H9 (cell line): ENCODE data around the gene MUC5AC. TPM values are rescaled to one million over a fixed set of nuclear protein-coding genes. Genes with fewer than 3 reads are reported as not detected.
"Not testable (repeated sequence)": the region's sequence is repeated elsewhere in the genome, so short reads cannot be mapped to it uniquely, and the experiment has no call there.

ENCODE experiments used
- DNase-seq: peaks from one replicate; pipeline ENCODE4 v3.0.0-alpha.2; 2017
- H2AFZ ChIP-seq: one replicate; pipeline ENCODE4 v1.6.1; 2013; ENCODE audit warnings: mild to moderate bottlenecking, low read length, control low read depth, moderate library complexity
- H2AK5ac ChIP-seq: 2 replicates; pipeline ENCODE4 v1.6.1; 2013; ENCODE audit warnings: low read length, control low read depth, mixed read lengths; ENCODE audit not compliant: insufficient read length
- H2BK120ac ChIP-seq: one replicate; pipeline ENCODE4 v1.6.1; 2013; ENCODE audit warnings: low read depth, mild to moderate bottlenecking, low read length, control low read depth, inconsistent platforms; ENCODE audit not compliant: poor library complexity, severe bottlenecking
- H2BK12ac ChIP-seq: 2 replicates; pipeline ENCODE4 v1.6.1; 2013; ENCODE audit warnings: low read length, control low read depth, mixed read lengths, low read depth; ENCODE audit not compliant: insufficient read length
- H2BK15ac ChIP-seq: 2 replicates; pipeline ENCODE4 v1.6.1; 2013; ENCODE audit warnings: low read depth, low read length, control low read depth
- H2BK20ac ChIP-seq: one replicate; pipeline ENCODE4 v1.6.1; 2013; ENCODE audit warnings: low read depth, mild to moderate bottlenecking, low read length, control low read depth, inconsistent platforms; ENCODE audit not compliant: poor library complexity, severe bottlenecking
- H2BK5ac ChIP-seq: 2 replicates; pipeline ENCODE4 v1.6.1; 2013; ENCODE audit warnings: low read length, control low read depth, mixed read lengths; ENCODE audit not compliant: insufficient read length
- H3K14ac ChIP-seq: 2 replicates; pipeline ENCODE4 v1.6.1; 2013; ENCODE audit warnings: low read length, control low read depth; ENCODE audit not compliant: insufficient read depth
- H3K18ac ChIP-seq: 2 replicates; pipeline ENCODE4 v1.6.1; 2013; ENCODE audit warnings: low read depth, mild to moderate bottlenecking, mixed read lengths, low read length, control low read depth; ENCODE audit not compliant: insufficient read length
- H3K23ac ChIP-seq: 2 replicates; pipeline ENCODE4 v1.6.1; 2013; ENCODE audit warnings: low read length, control low read depth, mixed read lengths, low read depth; ENCODE audit not compliant: insufficient read length
- H3K23me2 ChIP-seq: 2 replicates; pipeline ENCODE4 v1.6.1; 2013; ENCODE audit warnings: low read depth, mild to moderate bottlenecking, mixed read lengths, low read length, control low read depth; ENCODE audit not compliant: insufficient read length, poor library complexity, severe bottlenecking
- H3K27ac ChIP-seq: 2 replicates; pipeline ENCODE4 v1.5.1; 2013; ENCODE audit warnings: low read length, control low read depth, mixed read lengths, low read depth; ENCODE audit not compliant: insufficient read length
- H3K27me3 ChIP-seq: 2 replicates; pipeline ENCODE4 v1.6.1; 2013; ENCODE audit warnings: low read length, control low read depth, inconsistent platforms; ENCODE audit not compliant: insufficient read depth
- H3K4ac ChIP-seq: 2 replicates; pipeline ENCODE4 v1.6.1; 2013; ENCODE audit warnings: low read depth, mild to moderate bottlenecking, control low read depth, inconsistent platforms, low read length, moderate library complexity
- H3K4me1 ChIP-seq: 2 replicates; pipeline ENCODE4 v1.6.1; 2013; ENCODE audit warnings: low read length, control low read depth, inconsistent platforms; ENCODE audit not compliant: insufficient read depth
- H3K4me2 ChIP-seq: 2 replicates; pipeline ENCODE4 v1.6.1; 2013; ENCODE audit warnings: low read length, control low read depth, mixed read lengths; ENCODE audit not compliant: insufficient read length, insufficient read depth
- H3K56ac ChIP-seq: 2 replicates; pipeline ENCODE4 v1.6.1; 2013; ENCODE audit warnings: low read depth, mild to moderate bottlenecking, mixed read lengths, low read length, control low read depth; ENCODE audit not compliant: insufficient read length
- H3K79me1 ChIP-seq: 2 replicates; pipeline ENCODE4 v1.6.1; 2013; ENCODE audit warnings: low read depth, mild to moderate bottlenecking, moderate library complexity, low read length, control low read depth, inconsistent platforms; ENCODE audit not compliant: insufficient read depth, poor library complexity, severe bottlenecking
- H3K79me2 ChIP-seq: 2 replicates; pipeline ENCODE4 v1.6.1; 2013; ENCODE audit warnings: low read length, control low read depth, inconsistent platforms; ENCODE audit not compliant: insufficient read depth
- H3K9ac ChIP-seq: 2 replicates; pipeline ENCODE4 v1.6.1; 2013; ENCODE audit warnings: low read length, control low read depth, mixed read lengths; ENCODE audit not compliant: insufficient read length; ENCODE audit errors: extremely low read depth
- H3K9me3 ChIP-seq: one replicate; pipeline ENCODE4 v1.6.1; 2013; ENCODE audit warnings: low read depth, low read length, inconsistent platforms; ENCODE audit not compliant: control insufficient read depth
- H3T11ph ChIP-seq: one replicate; pipeline ENCODE4 v1.6.1; 2013; ENCODE audit warnings: mild to moderate bottlenecking, low read length, control low read depth, inconsistent platforms
- H4K20me1 ChIP-seq: one replicate; pipeline ENCODE4 v1.6.1; 2013; ENCODE audit not compliant: control insufficient read depth, insufficient read length, insufficient read depth
- H4K5ac ChIP-seq: 2 replicates; pipeline ENCODE4 v1.6.1; 2013; ENCODE audit warnings: low read depth, mild to moderate bottlenecking, mixed read lengths, low read length, control low read depth; ENCODE audit not compliant: insufficient read length
- H4K8ac ChIP-seq: replicated peaks from 2 replicates; pipeline ENCODE4 v1.6.1; 2013; ENCODE audit warnings: low read length, control low read depth, mixed read lengths, low read depth; ENCODE audit not compliant: insufficient read length
- H4K91ac ChIP-seq: 2 replicates; pipeline ENCODE4 v1.6.1; 2013; ENCODE audit warnings: low read depth, mild to moderate bottlenecking, moderate library complexity, mixed read lengths, low read length, control low read depth; ENCODE audit not compliant: insufficient read length
- H3K27ac Mint-ChIP-seq, 3 experiments: 2 replicates in 2 of 3; 3 replicates in 1 of 3; pipeline ENCODE4 v1.8.0; 2020 to 2021; ENCODE audit warnings: mixed read lengths in 3 of 3, mild to moderate bottlenecking in 1 of 3, moderate library complexity in 1 of 3
- H3K27me3 Mint-ChIP-seq: 2 replicates; pipeline ENCODE4 v1.8.0; 2021; ENCODE audit warnings: low read depth, mild to moderate bottlenecking, moderate library complexity, mixed read lengths
- H3K36me3 Mint-ChIP-seq, 3 experiments: 2 replicates in 2 of 3; 3 replicates in 1 of 3; pipeline ENCODE4 v1.8.0; 2020 to 2021; ENCODE audit warnings: low read depth in 3 of 3, mixed read lengths in 3 of 3; ENCODE audit not compliant: insufficient read depth in 1 of 3
- H3K4me1 Mint-ChIP-seq, 2 experiments: 2 replicates each; pipeline ENCODE4 v1.8.0; 2020; ENCODE audit warnings: mixed read lengths in 2 of 2
- H3K4me3 Mint-ChIP-seq, 2 experiments: 2 replicates in 1 of 2; 3 replicates in 1 of 2; pipeline ENCODE4 v1.8.0; 2020 to 2021; ENCODE audit warnings: mild to moderate bottlenecking in 2 of 2, mixed read lengths in 2 of 2, moderate library complexity in 1 of 2
- H3K9me3 Mint-ChIP-seq, 2 experiments: 2 replicates in 1 of 2; 3 replicates in 1 of 2; pipeline ENCODE4 v1.8.0; 2020; ENCODE audit warnings: mild to moderate bottlenecking in 2 of 2, mixed read lengths in 2 of 2, moderate library complexity in 1 of 2
- WGBS: extraction: QIAGEN DNeasy Blood & Tissue Kit; methylation state at CpG from one replicate; pipeline ENCODE4 v1.1.7; 2013; ENCODE audit warnings: missing lambda C conversion rate, low lambda C conversion rate, mixed read lengths; ENCODE audit not compliant: insufficient read length; ENCODE audit errors: extremely low coverage; 5-methylcytosine and 5-hydroxymethylcytosine counted together
- total RNA-seq: library from RNA; stranded (reverse); gene quantifications from 2 replicates; pipeline ENCODE4 v1.2.1, GENCODE V29; 2021

Gene MUC5AC
- total RNA-seq, 1 experiment from 2014 or later = not detected

- not testable (repeated sequence) for H2BK12ac ChIP-seq, H3K4me3 Mint-ChIP-seq, H4K20me1 ChIP-seq, H3K27ac Mint-ChIP-seq, H3K9ac ChIP-seq, H3K14ac ChIP-seq, H3K79me1 ChIP-seq, H4K5ac ChIP-seq, H3T11ph ChIP-seq, H3K4me1 Mint-ChIP-seq, H4K91ac ChIP-seq, H3K27me3 ChIP-seq, H2BK5ac ChIP-seq, H2AFZ ChIP-seq, H3K23ac ChIP-seq, H2BK15ac ChIP-seq, H3K9me3 ChIP-seq, H2BK20ac ChIP-seq, H2AK5ac ChIP-seq, H2BK120ac ChIP-seq, H3K4me1 ChIP-seq, H3K27ac ChIP-seq, H3K4me2 ChIP-seq, H3K4ac ChIP-seq, H3K56ac ChIP-seq, H3K79me2 ChIP-seq, H3K23me2 ChIP-seq, H4K8ac ChIP-seq, DNase-seq, H3K18ac ChIP-seq
- peaks cover 8 to 21% (median 15%) of the 10 kb centered on the region in 3 experiments; a peak in 6 of 7 replicates for H3K36me3 Mint-ChIP-seq
- H3K27me3 Mint-ChIP-seq = peaks cover 13% of the 10 kb centered on the region
- H3K9me3 Mint-ChIP-seq = peaks cover 59 to 65% of the 10 kb centered on the region in 2 experiments
- WGBS = no CpG with 5 or more reads among the region's 14 CpGs
Observed at GRCh38 chr11:1245717-1246116, 88.0 kb downstream of the MUC5AC start.

DNA sequence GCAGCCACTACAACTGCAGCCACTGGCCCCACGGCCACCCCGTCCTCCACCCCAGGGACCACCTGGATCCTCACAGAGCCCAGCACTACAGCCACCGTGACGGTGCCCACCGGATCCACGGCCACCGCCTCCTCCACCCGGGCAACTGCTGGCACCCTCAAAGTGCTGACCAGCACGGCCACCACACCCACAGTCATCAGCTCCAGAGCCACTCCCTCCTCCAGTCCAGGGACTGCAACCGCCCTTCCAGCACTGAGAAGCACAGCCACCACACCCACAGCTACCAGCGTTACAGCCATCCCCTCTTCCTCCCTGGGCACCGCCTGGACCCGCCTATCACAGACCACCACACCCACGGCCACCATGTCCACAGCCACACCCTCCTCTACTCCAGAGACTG lies 88.5 kb downstream of the MUC5AC start:
- H2BK20ac ChIP-seq, H4K91ac ChIP-seq, H3K14ac ChIP-seq, H2BK15ac ChIP-seq, H3K4me1 ChIP-seq, H3K56ac ChIP-seq, H3K23ac ChIP-seq, H2BK120ac ChIP-seq, H3K23me2 ChIP-seq, H3K27ac Mint-ChIP-seq, H3K4me1 Mint-ChIP-seq, H4K8ac ChIP-seq, H3T11ph ChIP-seq, H2AK5ac ChIP-seq, H3K27ac ChIP-seq, H4K20me1 ChIP-seq, H3K18ac ChIP-seq, H3K4ac ChIP-seq, H4K5ac ChIP-seq, H2AFZ ChIP-seq, H3K9ac ChIP-seq, H2BK12ac ChIP-seq, H3K79me2 ChIP-seq, DNase-seq, H3K79me1 ChIP-seq, H3K27me3 ChIP-seq, H3K4me2 ChIP-seq, H2BK5ac ChIP-seq, H3K9me3 ChIP-seq, H3K4me3 Mint-ChIP-seq: not testable (repeated sequence)
- H3K36me3 Mint-ChIP-seq = peaks cover 13 to 26% (median 21%) of the 10 kb centered on the region in 3 experiments; a peak in 6 of 7 replicates
- no CpG with 5 or more reads among the region's 14 CpGs for WGBS
- peaks cover 13% of the 10 kb centered on the region for H3K27me3 Mint-ChIP-seq
- H3K9me3 Mint-ChIP-seq = peaks cover 63 to 70% of the 10 kb centered on the region in 2 experiments
